Effector CD8-positive, alpha-beta T cell (primary cell): ENCODE data around the gene TBL1X.
"Not testable (repeated sequence)": the region's sequence is repeated elsewhere in the genome, so short reads cannot be mapped to it uniquely, and the experiment has no call there.

Source experiments
- DNase-seq: peaks from one replicate; lab custom pipeline; 2025; lab: John Stamatoyannopoulos, UW

The TBL1X gene

GRCh38 chrX:9536156-9536555, 71.3 kb downstream of the TBL1X start:
- not testable (repeated sequence) for DNase-seq

- no peak for DNase-seq
Measured at GRCh38 chrX:9537781-9538180, 72.9 kb downstream of the TBL1X start.

GRCh38 chrX:9538544-9539045, 73.7 kb downstream of the TBL1X start:
- no peak for DNase-seq

- no peak for DNase-seq
Measured at GRCh38 chrX:9539605-9540387, 74.9 kb downstream of the TBL1X start.

- DNase-seq, result no peak
Measured at GRCh38 chrX:9542106-9542760, 77.4 kb downstream of the TBL1X start.

GRCh38 chrX:9542761-9543111, 77.9 kb downstream of the TBL1X start:
- DNase-seq, result no peak

GRCh38 chrX:9555354-9555753, 90.5 kb downstream of the TBL1X start:
- no peak for DNase-seq

- DNase-seq, result no peak
Measured at GRCh38 chrX:9557091-9557490, 92.2 kb downstream of the TBL1X start.

GRCh38 chrX:9557521-9557920, 92.7 kb downstream of the TBL1X start:
- DNase-seq, result no peak

GRCh38 chrX:9558615-9559014, 93.8 kb downstream of the TBL1X start:
- DNase-seq, result no peak

GRCh38 chrX:9560219-9560618, 95.4 kb downstream of the TBL1X start:
- no peak for DNase-seq

GRCh38 chrX:9561199-9561598, 96.3 kb downstream of the TBL1X start:
- DNase-seq, result no peak

GRCh38 chrX:9562851-9563250, 98.0 kb downstream of the TBL1X start:
- DNase-seq, result no peak

- DNase-seq, result no peak
Measured at GRCh38 chrX:9566150-9566621, 101.3 kb downstream of the TBL1X start.

GRCh38 chrX:9569876-9570301, 105.0 kb downstream of the TBL1X start:
- DNase-seq, result no peak

GRCh38 chrX:9573282-9574106, 108.6 kb downstream of the TBL1X start:
- no peak for DNase-seq

- no peak for DNase-seq
Measured at GRCh38 chrX:9576059-9576458, 111.2 kb downstream of the TBL1X start.

- no peak for DNase-seq
Measured at GRCh38 chrX:9577555-9577954, 112.7 kb downstream of the TBL1X start.

- no peak for DNase-seq
Measured at GRCh38 chrX:9578083-9578779, 113.4 kb downstream of the TBL1X start.

- DNase-seq, result no peak
Measured at GRCh38 chrX:9581771-9582385, 117.0 kb downstream of the TBL1X start.

- DNase-seq, result no peak
Measured at GRCh38 chrX:9582956-9583355, 118.1 kb downstream of the TBL1X start.
